Breast epithelium (tissue), 4 donors: Measurements from ENCODE around the gene RERE. TPM values are rescaled to one million over a fixed set of nuclear protein-coding genes. Genes with fewer than 3 reads are reported as not detected.

Experiments used
- DNase-seq, 2 donors: peaks; one replicate each; pipeline ENCODE4 v3.0.0-alpha.2; 2019; ENCODE audit warnings: low spot score in 2 of 2
- H3K27ac ChIP-seq, 2 donors: fragments of 200-600 bp; sonication (generic) in 1 of 2; one replicate each; pipeline ENCODE4 v1.5.1; 2016 to 2019; ENCODE audit warnings: mild to moderate bottlenecking in 1 of 2
- H3K27me3 ChIP-seq, 2 donors: fragments of 200-600 bp; sonication (generic) in 1 of 2; one replicate each; pipeline versions ENCODE4 v1.5.1 to v1.6.0; 2017 to 2019; ENCODE audit warnings: control low read depth in 1 of 2, mild to moderate bottlenecking in 1 of 2
- H3K36me3 ChIP-seq: fragments of 200-600 bp; one replicate; pipeline ENCODE4 v1.5.1; 2019
- H3K4me1 ChIP-seq, 2 donors: fragments of 200-600 bp; sonication (generic); one replicate each; pipeline ENCODE4 v1.5.1; 2016 to 2019; ENCODE audit warnings: control low read depth in 1 of 2
- H3K4me3 ChIP-seq, 3 donors: fragments of 200-600 bp; sonication (generic); 1 replicate in 2 of 3; 2 replicates in 1 of 3; pipeline ENCODE4 v1.5.1; 2016 to 2019; ENCODE audit warnings: mild to moderate bottlenecking in 3 of 3, moderate library complexity in 2 of 3
- H3K9me3 ChIP-seq, 2 donors: fragments of 200-600 bp; sonication (generic) in 1 of 2; one replicate each; pipeline ENCODE4 v1.5.1; 2016 to 2019; ENCODE audit warnings: control low read depth in 1 of 2
- CTCF ChIP-seq, 3 donors: fragments of 450-650 bp; IDR thresholded peaks; one replicate each; pipeline ENCODE4 v1.5.1; 2016 to 2017; ENCODE audit warnings: antibody characterized with exemption in 3 of 3, mild to moderate bottlenecking in 3 of 3, moderate library complexity in 3 of 3
- POLR2A ChIP-seq: fragments of 450-650 bp; IDR thresholded peaks from one replicate; pipeline ENCODE4 v1.6.1; 2016; ENCODE audit warnings: antibody characterized with exemption, mild to moderate bottlenecking, moderate library complexity
- POLR2AphosphoS5 ChIP-seq, 3 donors: sonication (generic); formaldehyde crosslinking; IDR thresholded peaks; one replicate each; pipeline ENCODE4 v1.6.1; 2017; ENCODE audit warnings: antibody characterized with exemption in 3 of 3
- intact Hi-C: fragments of 100-400 bp; cut with DNase I; formaldehyde crosslinking; loops from one replicate; pipeline ENCODE4 v1.15.1; 2023; ENCODE audit warnings: low total_unique reads
- total RNA-seq, 3 donors: library from RNA; depleted of rRNA; stranded (reverse); fragments of >200 nt; gene quantifications; one replicate each; pipeline ENCODE4 v1.1.0, GENCODE V29; 2016

The RERE gene
- total RNA-seq, 3 donors from 2014 or later, result 65.8 to 166 (median 123) TPM

DNA sequence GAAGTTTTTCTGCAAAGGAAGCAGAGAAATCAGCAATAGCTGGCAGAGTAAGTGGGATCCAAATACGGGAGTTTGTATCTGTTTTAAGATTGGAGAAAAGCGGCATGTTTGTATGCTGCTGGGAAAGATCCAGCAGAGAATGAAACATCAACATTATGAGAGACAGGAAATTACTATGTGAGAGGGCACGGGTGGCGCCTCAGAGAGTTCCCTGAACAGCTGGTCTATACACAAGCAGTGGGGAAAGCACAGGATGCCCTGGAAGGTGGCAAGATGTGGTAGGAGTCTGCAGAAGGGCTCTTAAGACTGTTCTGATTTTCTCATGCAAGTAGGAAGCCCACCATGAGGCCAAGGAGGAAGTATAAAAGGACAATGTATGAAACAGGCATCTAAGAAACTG lies 130.4 kb downstream of the RERE start:
- TF ChIP-seq POLR2AphosphoS5 (IDR thresholded peaks at IDR 0.05) (no peak), CTCF (IDR thresholded peaks at IDR 0.05) (no peak)

GRCh38 chr1:8685463-8685862 lies 132.0 kb downstream of the RERE start:
- Histone ChIP-seq H3K27me3 (no peaks in the 10 kb centered on the region), H3K27ac (no peak overlapping the region), H3K4me1 (no peaks in the 10 kb centered on the region), H3K4me3 (no peak overlapping the region), H3K36me3 (no peaks in the 10 kb centered on the region), H3K9me3 (no peaks in the 10 kb centered on the region)
- no peak for DNase-seq
- intact Hi-C loops, result no loop called here
- TF ChIP-seq POLR2AphosphoS5 (IDR thresholded peaks at IDR 0.05) (no peak), POLR2A (no peak), CTCF (IDR thresholded peaks at IDR 0.05) (no peak)

More for the DNA sequence above, 130.4 kb downstream of the RERE start:
- Histone ChIP-seq H3K36me3 (no peaks in the 10 kb centered on the region), H3K27me3 (no peaks in the 10 kb centered on the region), H3K27ac (peak overlapping the region; percentile 13 to 46), H3K4me1 (no peaks in the 10 kb centered on the region), H3K9me3 (no peaks in the 10 kb centered on the region), H3K4me3 (no peak overlapping the region)
- DNase-seq, result no peak
- intact Hi-C loops, result no loop called here

DNA sequence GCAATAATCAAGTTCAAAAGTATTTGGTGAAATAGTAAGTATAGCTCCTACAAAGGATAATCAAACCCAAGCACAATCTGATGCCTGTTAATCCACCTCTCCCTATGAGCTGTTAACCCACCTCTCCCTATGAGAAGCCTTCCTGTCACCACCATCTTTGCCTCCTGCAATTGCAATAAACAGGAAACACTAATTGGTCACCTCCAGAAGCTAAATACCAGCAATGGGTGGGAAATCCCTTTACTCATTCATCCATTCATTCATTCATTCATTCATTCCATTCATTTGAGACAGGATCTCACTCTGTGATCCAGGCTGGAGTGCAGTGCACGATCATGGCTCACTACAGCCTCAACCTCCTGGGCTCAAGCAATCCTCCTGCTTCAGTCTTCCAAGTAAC lies 132.8 kb downstream of the RERE start:
- DNase-seq, result no peak
- intact Hi-C loops, result no loop called here
- Histone ChIP-seq H3K27me3 (no peaks in the 10 kb centered on the region), H3K27ac (no peak overlapping the region), H3K4me3 (no peak overlapping the region), H3K9me3 (no peaks in the 10 kb centered on the region), H3K36me3 (no peaks in the 10 kb centered on the region), H3K4me1 (peaks cover 0 to 4% of the 10 kb centered on the region in 2 donors)
- no peak for TF ChIP-seq POLR2A
- no peak for TF ChIP-seq CTCF (IDR thresholded peaks at IDR 0.05)
- TF ChIP-seq POLR2AphosphoS5 (IDR thresholded peaks at IDR 0.05), result no peak

DNA sequence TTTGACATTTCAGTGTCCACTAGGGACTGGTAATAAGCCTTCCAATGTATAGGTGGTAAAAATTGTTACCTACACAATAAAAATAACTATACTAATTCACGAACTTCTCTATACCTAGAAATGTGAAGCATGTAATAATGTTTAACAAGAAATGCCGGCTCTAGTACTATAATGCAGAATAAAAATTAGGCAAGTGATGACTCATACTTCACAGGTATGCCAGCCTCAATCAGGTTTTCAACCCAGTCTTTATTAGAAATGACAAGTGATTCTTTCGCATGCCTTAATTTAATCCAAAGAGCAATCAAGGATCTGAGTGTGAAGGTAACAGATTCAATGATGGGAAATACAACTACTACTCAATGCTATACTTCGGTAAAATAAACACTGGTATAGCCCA lies 134.9 kb downstream of the RERE start:
- Histone ChIP-seq H3K9me3 (no peaks in the 10 kb centered on the region), H3K36me3 (no peaks in the 10 kb centered on the region), H3K4me3 (no peak overlapping the region), H3K4me1 (peaks cover 0 to 8% of the 10 kb centered on the region in 2 donors), H3K27me3 (no peaks in the 10 kb centered on the region), H3K27ac (no peak overlapping the region)
- intact Hi-C loops, result no loop called here
- no peak for TF ChIP-seq POLR2AphosphoS5 (IDR thresholded peaks at IDR 0.05)
- no peak for DNase-seq

DNA sequence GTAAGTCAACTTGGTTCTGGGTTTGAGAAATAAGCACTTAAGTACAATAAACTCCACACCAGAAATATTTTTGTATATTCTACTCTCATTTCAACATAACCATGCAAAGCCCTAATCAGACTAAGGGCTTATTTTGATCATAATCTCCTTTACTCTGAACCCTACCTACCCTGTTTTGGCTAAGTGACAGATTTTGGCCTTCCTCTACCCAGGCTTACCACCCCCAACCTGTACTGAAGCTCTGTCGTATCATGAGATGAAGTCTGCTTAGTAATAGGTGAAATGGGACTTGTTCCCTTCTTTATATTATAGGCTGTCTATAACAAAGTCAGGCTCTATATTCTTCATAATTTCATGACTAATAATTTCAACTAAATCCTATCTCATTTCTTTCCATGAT lies 135.5 kb downstream of the RERE start:
- DNase-seq, result no peak
- H3K27me3 ChIP-seq, result no peaks in the 10 kb centered on the region
- no peak overlapping the region for H3K4me3 ChIP-seq
- H3K4me1 ChIP-seq, result peaks cover 0 to 8% of the 10 kb centered on the region in 2 donors
- TF ChIP-seq POLR2A (no peak), POLR2AphosphoS5 (IDR thresholded peaks at IDR 0.05) (no peak), CTCF (IDR thresholded peaks at IDR 0.05) (no peak)
- intact Hi-C loops, result no loop called here
- H3K36me3 ChIP-seq, result no peaks in the 10 kb centered on the region
- no peaks in the 10 kb centered on the region for H3K9me3 ChIP-seq
- H3K27ac ChIP-seq, result no peak overlapping the region
